AG04450 (cell line): ENCODE measurements around the gene FRMD4A. TPM values are rescaled to one million over a fixed set of nuclear protein-coding genes. Genes with fewer than 3 reads are reported as not detected.

ENCODE experiments used
- CTCF ChIA-PET: fragments of 300-600, 350-600 bp; formaldehyde crosslinking; extraction: SDS; loops from one replicate; lab custom pipeline; 2022; ENCODE audit warnings: antibody characterized with exemption, inconsistent platforms; lab: Charles Lee
- POLR2A ChIA-PET: fragments of 350-600 bp; formaldehyde crosslinking; extraction: SDS; loops from one replicate; lab custom pipeline; 2021; ENCODE audit warnings: antibody characterized with exemption, inconsistent platforms; lab: Yijun Ruan, JAX
- DNase-seq: peaks from one replicate; pipeline ENCODE4 v3.0.0-alpha.2; 2011; ENCODE audit warnings: low read depth, low spot score
- H3K27ac ChIP-seq: one replicate; pipeline ENCODE4 v1.5.1; 2012; ENCODE audit warnings: low read depth, low read length, control low read depth
- H3K27me3 ChIP-seq: one replicate; pipeline ENCODE4 v1.6.0; 2012; ENCODE audit warnings: low read length; ENCODE audit not compliant: control insufficient read depth, insufficient read depth
- H3K4me3 ChIP-seq: 2 replicates; pipeline ENCODE4 v1.5.1; 2011; ENCODE audit warnings: mild to moderate bottlenecking, low read depth, low read length, control low read depth
- H3K9me3 ChIP-seq: 2 replicates; pipeline ENCODE4 v1.5.1; 2012; ENCODE audit warnings: low read length; ENCODE audit not compliant: control insufficient read depth, insufficient read depth
- CTCF ChIP-seq: IDR thresholded peaks from 2 replicates; pipeline ENCODE4 v1.5.1; 2011; ENCODE audit warnings: low read depth, low read length, control low read depth, inconsistent platforms
- polyA plus RNA-seq: library from polyadenylated mRNA; depleted of rRNA; stranded (reverse); fragments of >200 nt; gene quantifications from 2 replicates; pipeline ENCODE4 v1.2.3, GENCODE V29; 2011

Gene FRMD4A
- polyA plus RNA-seq, 1 experiment: 45.7 TPM

GRCh38 chr10:14349081-14349480 lies 18.4 kb upstream of the FRMD4A start:
- POLR2A ChIA-PET: no interaction called here
- CTCF ChIA-PET: no interaction called here
- Histone ChIP-seq H3K9me3 (no peaks in the 10 kb centered on the region), H3K27ac (no peak overlapping the region), H3K27me3 (peaks cover 16% of the 10 kb centered on the region), H3K4me3 (no peak overlapping the region)
- TF ChIP-seq CTCF: no peak
- no peak for DNase-seq

DNA sequence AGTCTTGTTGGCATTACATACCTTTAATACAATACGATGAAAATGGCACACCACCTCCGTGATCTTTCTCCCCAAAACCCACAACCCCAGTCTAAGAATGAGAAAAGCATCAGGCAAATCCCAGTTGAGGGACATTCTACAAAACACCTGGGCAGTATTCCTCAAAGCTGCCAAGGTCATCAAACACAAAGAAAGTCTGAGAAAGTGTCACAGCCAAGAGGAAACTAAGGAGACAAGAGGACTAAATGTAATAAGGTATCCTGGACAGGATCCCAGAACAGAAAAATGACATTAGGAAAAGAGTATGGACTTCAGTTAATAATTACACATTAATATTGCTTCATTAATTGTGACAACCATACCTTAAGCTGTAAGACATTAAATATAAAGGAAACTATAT lies 14.5 kb upstream of the FRMD4A start:
- CTCF ChIA-PET: no interaction called here
- Histone ChIP-seq H3K9me3 (no peaks in the 10 kb centered on the region), H3K4me3 (no peak overlapping the region), H3K27me3 (peaks cover 29% of the 10 kb centered on the region), H3K27ac (no peak overlapping the region)
- DNase-seq: no peak
- POLR2A ChIA-PET: interaction anchor here (0.6 kb wide), 1 partner anchor 155 kb away, joined by 3 read pairs; no protein-coding TSS in a partner anchor
- no peak for TF ChIP-seq CTCF

DNA sequence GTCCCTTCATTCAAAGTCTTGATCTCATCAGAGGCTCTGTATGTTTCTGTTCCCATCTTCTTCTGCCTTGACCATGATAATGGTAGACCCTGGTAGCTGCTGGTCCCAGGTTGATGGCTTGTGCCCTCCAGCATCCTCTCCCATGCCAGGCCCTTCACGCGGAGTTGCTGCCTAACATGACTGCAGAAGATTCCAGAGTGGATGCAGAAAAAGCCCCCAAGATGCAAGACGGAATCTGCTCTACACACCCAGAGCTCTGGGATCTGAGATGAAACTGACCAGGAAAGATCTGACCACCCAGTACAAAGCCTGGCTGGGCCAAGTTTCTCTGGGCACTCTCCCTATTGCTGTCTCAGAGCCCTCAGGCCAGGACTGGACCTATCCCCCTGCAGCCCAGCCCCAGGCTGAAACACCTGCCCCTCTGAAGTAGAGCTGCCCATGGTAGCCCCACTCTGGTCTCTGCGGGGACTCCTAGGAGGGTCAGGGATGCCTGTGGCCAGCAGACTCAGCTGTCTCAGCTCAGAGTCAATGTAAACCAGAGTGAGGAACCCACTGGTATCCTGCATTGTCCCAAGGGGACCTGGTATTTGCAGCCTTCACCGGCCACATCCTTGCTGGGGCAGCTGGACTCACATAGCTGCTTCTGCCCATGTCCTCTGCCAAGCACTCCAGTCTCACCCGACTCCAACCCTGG lies 9.5 kb upstream of the FRMD4A start:
- ChIA-PET CTCF (no interaction called here), POLR2A (no interaction called here)
- DNase-seq: no peak
- H3K27me3 ChIP-seq: peaks cover 38% of the 10 kb centered on the region
- H3K9me3 ChIP-seq: no peaks in the 10 kb centered on the region
- H3K4me3 ChIP-seq: no peak overlapping the region
- no peak overlapping the region for H3K27ac ChIP-seq
- TF ChIP-seq CTCF: no peak

DNA sequence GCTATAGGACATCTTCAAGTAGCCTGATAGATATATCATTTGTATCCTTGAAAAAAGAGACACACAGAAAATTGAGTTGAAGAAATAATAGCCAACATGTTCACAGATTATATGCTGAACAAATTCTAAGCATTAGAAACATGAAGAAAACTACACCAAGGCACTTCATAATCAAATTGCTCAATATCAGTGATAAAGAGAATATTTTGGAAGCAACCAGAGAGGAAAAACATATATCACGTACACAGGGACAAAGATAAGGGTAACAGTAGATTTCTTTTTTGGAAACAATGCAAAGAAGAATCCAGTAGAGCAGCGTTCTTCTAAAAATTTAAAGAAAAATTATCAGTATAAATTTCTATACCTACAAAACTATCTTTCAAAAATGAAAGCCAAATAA lies 6.0 kb upstream of the FRMD4A start:
- POLR2A ChIA-PET: no interaction called here
- no peak for TF ChIP-seq CTCF
- H3K27ac ChIP-seq: no peak overlapping the region
- peaks cover 43% of the 10 kb centered on the region for H3K27me3 ChIP-seq
- no peaks in the 10 kb centered on the region for H3K9me3 ChIP-seq
- H3K4me3 ChIP-seq: no peak overlapping the region
- CTCF ChIA-PET: no interaction called here
- DNase-seq: no peak

GRCh38 chr10:14334771-14335170 lies 4.0 kb upstream of the FRMD4A start:
- CTCF ChIA-PET: no interaction called here
- no peak for DNase-seq

More at GRCh38 chr10:14334771-14335170, 4.0 kb upstream of the FRMD4A start:
- no peak for TF ChIP-seq CTCF
- Histone ChIP-seq H3K4me3 (no peak overlapping the region), H3K27me3 (peaks cover 50% of the 10 kb centered on the region), H3K27ac (no peak overlapping the region), H3K9me3 (no peaks in the 10 kb centered on the region)
- POLR2A ChIA-PET: no interaction called here
